NCI-H748 (cell line): ENCODE results near the gene ALDH1L1.

ENCODE experiments used
- DNase-seq: peaks from one replicate; lab custom pipeline; 2025; ENCODE audit not compliant: unreplicated experiment; lab: John Stamatoyannopoulos, UW

Gene ALDH1L1

DNA sequence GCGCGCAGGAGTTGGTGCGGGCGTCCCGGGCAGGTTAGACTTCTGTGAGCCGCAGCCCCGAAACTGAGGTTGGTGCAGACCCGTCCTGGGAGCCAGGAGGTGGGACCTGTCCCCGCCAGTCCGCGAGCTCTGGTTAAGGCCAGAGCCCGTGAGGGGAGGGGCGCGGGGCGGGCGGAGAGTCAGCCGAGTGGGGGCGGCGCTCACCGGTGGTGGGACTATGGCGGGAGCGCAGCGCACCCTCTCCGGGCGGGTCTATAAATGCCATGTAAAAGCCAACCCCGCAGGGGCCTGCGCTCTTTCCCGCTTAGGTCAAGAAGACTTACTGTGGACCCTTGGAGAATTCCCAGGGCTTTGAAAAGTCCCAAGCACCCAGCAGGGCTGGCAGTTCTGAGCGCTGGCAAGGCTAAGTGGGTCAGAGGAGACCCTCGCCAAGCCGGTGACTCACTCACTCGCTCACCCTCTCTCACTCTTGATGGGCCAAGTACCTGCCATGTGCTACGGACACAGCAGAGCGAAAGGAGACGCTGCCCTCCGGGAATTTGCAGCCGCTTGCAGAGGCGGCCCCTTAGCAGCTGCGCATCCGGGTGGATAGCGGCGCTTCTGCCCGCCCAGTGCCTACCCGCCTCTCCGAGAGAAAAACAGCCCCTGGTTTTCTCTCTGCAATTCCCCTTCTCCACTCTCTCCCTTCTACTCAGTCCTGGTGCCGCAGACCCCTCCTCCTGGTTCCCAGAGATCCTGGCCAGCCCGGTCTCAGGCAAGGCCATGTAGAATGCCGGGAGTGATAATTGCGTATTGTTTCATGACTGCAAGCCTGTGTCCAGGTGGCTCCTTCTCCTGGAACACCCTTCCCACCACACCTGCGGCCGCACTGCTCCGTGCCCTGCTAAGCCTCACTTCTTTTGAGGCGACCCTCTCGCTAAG, at the start of gene ALDH1L1:
Gene ALDH1L1, minus strand, starts transcription at position 110 of the 921 bp plus-strand sequence. CDS start 19,607 bp downstream, outside the sequence.
- DNase-seq = peak; percentile 70

DNA sequence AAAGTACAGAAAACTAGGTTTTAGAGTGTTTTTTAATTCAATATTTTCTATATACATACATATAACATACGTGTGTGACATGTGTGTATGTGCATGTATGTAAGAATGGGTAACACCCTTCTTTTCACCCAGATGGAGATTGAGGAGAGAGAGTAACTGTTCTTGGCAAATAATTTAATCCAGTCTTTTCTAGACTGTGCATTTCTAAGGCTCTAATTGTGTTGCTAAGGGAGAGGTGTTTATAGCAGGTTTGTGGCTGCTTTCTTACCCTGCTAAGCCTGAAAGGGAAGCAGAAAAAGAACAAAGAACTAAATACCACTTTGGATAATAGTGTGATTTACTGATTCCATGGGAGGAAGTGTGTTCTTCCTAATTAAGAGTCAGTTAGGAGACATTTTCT, 46.0 kb upstream of the ALDH1L1 start:
- DNase-seq = peak; percentile 2

DNA sequence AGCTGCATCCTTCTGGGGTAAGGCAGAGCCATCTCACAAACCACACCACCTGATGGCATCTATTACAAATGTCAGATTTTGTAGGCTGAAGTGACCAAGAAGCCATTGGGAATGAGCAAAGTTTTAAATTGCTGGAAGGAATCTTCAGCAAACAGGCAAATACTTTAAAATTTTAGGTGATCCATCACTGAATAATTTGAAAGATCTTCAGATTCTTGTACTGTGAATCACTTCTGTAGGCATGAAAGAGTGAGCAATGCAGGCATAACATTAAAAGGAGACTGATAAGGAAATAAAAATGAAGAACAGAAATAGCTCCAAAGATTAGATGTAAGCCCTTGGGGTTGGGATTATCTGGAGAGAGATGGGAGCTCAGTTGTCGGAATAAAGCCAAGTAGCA, 36.0 kb upstream of the ALDH1L1 start:
- no peak for DNase-seq

DNA sequence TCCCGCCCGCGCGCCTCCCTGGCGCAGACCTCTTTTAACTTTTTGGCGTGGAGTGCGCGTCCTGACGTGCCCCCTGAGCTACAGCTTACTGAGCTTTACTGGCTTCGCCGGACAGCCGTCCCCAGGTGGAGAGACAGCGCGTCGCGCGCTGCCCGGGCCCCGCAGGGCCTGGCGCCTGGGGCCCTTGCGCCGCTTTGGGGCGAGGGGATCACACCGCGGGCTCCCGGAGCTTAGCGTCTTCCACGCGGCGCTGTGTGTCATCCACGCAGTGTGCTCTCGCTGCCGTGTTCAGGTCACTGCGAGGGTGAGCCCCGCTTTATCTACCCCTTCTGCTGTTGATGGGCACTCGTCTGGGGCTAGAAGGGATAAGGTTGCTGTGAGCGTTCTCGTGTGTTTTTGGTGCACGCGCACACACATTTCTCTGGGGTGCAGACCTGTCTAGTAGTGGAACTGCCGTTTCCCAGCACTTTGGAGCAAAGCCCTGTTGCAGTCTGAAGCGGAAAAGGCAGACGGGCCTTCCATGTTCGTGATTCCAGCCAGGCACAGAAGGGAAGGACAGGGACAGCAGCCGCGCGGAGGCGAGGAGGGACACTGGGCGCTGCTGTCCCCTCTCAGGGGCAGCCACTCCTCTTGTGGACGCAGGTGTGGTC, 33.1 kb upstream of the ALDH1L1 start:
- DNase-seq = peak; percentile 16

DNA sequence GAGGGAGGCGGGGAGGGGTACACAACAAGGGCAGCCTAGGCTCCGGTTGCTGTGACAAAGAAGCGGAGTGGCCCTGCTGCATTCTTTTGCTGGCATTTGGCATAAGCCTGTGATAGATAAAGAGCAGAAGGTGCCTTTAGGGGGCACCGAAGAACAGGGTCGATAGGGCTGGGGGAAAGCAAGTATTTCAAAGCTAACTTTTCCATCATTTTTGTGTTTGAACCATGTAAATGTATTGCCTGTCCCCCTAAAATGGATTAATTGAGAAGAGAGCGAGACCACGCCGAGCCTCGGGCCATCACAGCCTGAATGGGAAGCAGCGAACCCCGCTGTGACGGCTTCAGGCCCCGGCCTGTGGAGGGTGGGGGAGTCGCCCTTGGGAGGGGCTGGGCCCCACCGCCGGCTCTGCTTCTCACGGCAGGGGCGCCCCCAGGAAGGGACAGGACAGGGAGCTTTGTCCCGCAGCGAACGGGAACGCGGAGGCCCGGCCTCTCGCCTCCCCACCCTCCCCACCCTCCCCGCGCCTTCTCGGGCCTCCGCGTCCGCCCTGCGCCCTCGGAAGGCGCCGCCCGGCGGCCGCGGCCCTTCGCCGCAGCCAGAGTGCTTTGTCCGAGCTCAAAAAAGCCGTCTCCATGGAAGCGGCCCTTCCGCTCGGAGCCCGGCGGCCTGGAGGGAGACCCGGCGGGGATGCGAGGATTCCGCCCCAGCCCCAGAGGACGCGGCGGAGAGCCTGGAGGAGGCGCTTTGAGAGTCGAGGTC, 32.4 kb upstream of the ALDH1L1 start:
- DNase-seq = peak; percentile 75

DNA sequence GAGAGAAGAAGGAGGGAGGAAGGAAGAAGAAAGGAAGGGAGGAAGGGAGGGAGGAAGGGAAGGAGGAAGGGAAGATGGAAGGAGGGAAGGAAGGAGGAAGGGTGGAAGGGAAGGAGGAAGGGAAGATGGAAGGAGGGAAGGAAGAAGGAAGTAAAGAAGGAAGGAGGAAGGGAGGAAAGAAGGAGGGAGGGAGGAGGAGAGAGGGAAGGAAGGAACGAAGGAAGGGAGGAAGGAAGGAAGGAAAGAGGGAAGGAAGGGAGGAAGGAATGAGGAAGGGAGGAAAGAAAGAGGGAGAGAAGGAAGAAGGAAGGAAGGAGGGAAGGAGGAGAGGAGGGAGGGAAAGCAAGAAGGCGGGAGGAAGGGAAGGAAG, 31.8 kb upstream of the ALDH1L1 start:
- DNase-seq = no peak

DNA sequence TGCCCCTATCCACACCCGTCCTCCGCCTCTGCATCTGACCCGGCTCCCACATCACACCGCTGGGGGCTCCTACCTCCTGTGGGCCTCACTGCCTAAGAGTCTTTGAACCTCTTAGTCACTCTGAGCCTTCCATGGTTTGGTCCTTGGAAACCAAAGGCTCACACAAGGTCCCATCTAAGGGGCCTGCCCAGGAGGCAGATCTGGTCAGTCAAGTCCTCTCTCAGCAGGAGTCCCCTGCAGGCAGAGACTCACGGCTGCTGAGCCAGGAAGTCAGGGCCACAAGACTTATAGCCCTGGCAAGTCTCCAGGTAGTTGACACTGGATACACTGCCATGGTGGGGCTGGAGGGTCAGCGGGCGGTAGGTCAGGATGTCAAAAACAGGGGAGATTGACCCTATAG, 31.2 kb upstream of the ALDH1L1 start:
- peak; percentile 5 for DNase-seq

DNA sequence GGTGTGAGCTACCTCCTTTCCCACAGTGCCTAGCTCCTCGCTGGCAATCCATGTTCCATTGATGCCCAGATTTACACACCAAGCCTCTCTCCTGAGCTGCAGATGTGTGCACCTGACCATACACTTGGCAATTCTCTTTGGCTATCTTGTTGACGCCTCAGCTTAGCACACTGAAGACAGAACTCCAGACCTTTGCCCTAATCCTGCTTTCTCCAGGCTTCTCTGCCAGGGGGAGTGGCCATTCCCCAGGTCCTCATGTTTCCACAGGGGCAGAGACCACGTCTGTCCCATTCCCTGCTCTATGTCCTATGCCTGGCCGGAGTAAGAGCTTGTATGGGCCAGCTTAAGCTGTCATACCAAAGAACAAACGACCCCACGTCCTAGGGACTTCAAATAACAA, 30.2 kb upstream of the ALDH1L1 start:
- DNase-seq = no peak

DNA sequence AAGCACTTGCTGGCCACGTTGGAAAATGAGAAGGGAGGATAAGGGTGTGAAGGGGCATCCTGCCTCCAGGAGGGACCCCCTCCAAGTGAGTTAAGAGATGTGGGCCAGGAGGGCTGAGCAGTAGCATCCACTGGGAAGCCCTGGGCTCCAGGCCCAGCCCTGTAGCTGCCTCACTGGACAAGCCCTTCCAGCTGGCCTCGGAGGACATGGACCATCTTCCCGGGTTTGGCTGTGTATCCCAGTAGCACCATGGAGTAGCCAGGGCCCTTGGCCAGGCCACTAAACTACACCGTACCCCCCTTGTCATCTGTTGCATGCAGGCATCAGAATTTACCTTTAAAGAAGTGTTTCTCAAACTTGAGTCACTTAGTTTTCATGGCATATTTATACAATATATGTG, 29.4 kb upstream of the ALDH1L1 start:
- no peak for DNase-seq

DNA sequence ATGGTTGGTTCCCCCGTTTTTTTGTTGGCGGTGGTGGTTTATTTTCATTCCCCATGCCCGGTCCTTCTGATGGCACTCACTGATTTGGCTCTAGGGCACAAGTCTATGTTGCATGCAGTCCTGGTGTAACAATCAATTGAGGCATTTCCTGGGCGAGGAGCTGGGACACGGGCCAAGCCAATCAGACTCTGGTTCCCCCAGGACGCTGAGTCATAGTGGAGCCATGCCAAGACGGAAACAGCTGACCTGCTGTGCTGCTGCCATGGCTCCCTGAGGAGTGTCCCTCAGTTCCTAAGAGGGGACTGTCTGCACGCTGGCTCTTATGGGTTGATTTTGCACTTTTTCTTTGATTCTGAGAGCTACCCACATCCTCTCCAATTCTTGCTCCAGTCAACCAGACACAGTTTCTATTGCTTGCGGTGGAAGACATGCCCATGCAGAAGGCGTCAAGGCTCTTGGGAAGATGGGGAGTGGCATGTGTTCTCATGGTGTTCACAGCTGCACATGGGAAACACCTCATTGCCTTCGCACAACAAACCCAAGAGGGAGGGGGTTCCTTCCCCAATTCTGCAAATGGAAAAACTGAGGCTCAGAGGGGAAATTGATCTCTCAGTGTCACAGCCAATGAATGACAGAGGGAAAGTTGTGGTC, 28.3 kb upstream of the ALDH1L1 start:
- DNase-seq = peak; percentile 57

DNA sequence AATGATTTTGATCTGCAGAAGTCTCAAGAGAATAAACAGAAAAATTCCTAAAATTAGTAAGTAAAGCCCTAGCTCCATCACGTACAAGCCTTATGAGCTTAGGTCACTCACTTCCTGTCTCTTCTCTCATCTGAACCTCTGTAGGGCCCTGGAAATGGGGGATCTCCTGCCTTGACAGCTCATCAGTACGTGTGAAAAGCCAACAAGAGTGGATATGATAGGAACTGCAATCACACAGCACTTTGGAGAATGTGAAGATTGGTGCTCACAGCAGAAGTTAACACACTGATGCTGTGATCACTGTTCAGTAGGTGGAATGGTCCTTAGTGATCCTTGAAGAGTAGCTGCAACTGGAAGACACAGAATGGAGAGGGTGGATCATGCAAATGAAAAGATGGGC, 27.8 kb upstream of the ALDH1L1 start:
- DNase-seq = no peak

DNA sequence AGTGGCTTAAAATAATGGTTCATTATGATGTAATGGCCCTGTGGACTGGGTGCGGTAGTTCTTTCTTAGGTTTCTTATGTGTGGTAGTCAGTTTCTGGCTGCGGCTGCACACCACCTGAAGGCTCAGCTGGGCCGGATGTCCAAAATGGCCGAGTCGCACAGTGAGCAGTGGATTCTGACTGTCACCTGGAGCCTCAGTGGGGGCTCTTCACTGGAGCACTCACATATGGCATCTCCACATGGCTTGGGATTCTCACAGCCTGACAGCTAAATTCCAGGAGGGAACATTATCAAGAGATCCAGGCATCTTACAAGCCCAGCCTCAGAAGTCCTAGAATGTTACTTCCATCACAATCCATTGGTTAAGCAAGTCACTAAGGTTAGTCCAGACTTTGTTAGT, 26.8 kb upstream of the ALDH1L1 start:
- DNase-seq = no peak

DNA sequence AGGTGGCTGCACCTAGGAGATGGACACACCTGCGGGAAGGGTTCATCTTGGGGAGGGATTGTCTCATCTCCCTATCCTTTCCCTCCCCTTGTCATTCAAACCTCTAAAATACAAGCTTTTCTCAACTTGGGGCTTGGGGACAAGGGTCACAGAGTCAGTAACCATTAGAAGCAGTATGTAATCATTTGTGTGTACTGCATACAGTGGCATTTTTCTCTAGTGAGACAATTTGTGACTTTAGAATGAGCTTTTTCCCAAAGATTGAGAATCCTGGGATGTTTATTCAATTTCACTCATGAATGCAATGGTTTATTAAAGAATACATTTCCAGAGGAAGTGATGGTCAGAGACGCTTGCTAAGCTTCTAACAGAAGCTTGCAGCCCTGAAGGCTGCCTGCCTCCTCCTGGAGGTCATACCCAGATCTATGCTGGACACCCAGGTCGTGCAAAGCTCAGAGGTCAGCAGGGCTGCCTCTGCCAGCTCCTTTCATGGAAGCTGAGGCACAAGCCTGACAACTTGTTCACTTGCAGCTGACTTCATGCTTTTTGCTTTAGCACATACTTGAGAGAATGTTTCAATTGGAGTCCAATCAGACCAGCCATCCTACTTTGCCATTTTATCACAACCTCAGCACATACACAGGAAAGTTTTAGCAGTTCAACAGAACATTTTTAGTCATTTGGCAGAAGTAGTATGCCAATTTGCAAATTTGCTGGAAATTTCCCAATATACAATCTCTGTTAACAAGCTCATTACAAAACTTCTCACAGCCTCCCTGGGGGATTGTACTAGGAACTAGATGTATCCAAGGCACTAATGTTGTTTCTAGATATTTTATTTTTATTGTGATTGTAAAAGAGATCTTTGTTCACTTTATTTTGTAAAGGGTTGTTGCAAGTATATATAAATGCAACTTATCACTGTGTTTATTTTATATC, 25.6 kb upstream of the ALDH1L1 start:
- no peak for DNase-seq

DNA sequence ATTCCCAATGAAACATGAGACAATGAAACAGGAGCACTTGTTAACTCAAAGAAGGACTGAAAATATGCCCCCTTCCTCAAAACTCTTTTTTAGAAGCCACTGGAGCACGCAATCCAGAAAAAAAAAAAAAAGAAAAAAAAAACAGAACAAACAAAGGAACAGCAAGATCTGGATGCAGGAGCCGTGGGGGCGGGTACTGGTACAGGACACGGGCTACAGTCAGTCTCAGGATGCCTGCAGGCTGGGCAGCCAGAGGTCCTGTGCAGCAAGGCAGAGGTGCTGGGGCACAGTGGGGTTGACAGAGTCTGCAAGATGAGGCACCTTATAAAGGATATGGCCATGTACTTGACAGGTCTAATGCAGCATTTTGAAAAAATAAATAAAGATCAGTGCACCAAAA, 22.3 kb upstream of the ALDH1L1 start:
- no peak for DNase-seq

DNA sequence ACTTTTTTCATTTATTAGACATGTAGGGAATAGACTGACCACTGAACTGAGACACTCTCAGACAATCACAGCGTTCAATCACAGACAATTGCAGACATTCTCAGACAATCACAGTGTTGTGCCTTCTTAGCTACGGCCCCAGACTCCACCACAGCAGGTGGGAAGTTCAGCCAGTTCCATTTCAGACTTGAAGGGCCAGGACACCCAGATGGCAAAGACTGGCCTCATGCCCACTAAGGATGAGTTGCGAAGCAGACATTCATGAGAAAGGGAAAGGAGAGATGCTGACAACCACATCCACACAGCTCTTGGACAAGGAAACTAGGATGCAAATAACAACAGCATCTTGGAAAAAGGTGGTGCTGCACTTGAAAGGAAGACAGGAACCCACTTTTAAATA, 21.9 kb upstream of the ALDH1L1 start:
- no peak for DNase-seq

DNA sequence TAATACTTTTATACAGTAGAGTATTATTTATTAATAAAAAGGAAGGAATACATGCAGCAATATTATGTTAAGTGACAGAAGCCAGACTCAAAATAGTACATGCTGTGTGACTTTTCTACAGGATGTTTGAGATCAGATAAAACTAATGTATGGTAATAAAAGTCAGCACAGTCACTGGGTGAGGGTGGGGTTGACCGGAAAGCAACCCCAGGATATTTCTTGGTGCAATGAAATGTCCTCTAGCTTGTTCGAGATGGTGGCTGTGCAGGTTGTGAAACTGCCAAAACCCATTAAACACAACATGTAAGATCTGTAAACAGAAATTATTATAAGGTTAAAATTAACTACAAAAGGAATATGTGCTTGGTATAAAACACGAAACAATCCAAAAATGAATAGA, 20.8 kb upstream of the ALDH1L1 start:
- no peak for DNase-seq

DNA sequence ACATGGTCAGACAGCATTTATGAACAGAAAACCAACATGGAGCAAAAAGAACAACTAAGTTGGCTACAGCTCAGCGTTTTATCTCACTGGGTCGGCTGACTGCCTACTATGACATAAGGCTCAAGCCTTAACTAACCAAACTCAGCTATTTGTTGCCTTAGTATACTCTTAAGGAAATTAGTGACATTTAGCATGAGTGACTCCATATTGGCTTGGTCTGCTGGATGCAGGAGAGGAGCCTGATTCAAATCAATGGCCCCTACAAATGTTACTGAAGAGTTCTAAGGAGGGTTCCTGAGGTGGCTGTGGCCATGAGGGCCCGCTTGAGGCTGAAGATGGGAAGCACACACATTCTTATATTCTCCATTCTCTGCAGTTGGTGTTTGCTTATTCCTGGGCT, 20.1 kb upstream of the ALDH1L1 start:
- DNase-seq = no peak

DNA sequence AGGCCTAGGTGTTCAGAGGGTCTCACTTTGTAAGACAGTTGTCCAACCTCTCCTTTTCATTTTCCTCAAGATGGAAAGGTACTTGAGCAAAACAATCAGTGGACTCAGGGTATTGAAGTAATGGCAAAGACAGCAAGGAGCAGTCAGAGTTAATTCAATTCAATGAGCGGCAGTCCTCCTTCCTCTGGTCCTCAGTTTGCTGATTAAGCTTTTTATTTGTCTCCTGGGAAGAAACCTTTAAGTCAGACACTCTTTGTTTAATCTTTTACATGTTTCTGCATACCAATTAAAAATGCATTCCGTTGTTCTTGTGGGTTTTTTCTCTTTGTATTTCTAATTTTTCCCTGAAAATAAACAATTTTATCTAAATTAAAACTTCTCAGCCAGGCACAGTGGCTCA, 18.9 kb upstream of the ALDH1L1 start:
- DNase-seq = no peak

DNA sequence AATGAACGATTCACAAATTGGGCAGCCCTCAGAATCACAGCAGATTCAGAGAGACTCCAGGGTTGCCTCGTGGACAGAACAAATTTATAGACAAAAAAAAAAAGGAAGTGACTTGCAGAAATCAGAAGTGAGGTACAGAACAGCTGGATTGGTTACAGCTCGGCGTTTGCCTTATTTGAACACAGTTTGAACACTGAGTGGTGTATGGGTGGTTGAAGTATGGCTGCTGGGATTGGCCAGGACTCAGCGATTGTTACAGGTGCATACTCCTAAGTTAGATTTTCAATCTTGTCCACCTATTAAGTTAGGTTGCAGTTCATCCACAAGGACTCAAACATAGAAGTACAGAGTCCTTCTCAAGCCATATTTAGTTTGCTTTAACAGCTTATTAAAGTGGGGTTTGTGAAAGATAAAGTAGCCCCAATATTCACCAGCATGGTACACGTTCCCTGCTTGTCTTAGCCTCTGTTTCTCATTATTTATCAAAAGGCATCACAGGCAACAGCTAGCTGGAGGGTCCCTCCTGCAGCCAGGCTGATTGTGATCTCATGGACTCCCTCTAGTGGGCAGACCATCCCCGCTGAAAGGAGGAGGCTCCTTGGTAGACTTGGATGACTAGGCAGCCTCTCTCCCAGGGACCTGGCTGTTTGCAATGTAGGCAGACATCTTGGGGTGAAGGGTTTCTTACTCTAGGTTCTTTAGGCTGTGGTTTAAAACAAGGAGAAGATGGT, 17.6 kb upstream of the ALDH1L1 start:
- DNase-seq = peak; percentile 73

DNA sequence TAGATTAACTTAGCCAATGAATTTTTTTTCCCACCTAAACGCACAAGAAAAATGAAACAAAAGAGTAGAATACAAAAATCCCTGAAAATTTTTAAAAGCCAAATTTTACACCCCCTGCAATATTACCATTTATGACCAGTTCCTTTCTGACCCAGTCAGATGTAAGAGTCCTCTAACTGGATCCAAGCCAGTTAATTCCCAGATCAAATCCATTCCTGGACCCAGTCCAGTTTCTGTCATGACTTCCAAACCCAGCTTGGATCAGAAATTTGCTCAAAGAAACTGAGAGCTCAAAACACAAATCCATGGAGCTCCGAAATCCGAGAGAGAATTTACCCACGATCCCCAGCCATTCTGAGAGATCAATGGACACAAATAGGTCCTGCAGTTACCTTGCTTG, 17.0 kb upstream of the ALDH1L1 start:
- no peak for DNase-seq
